ENCODE measurements around the gene CCT7. TPM values are rescaled to one million over a fixed set of nuclear protein-coding genes. Genes with fewer than 3 reads are reported as not detected.

Gene CCT7
- total RNA-seq, 1 donor from 2014 or later, result 446 TPM

DNA sequence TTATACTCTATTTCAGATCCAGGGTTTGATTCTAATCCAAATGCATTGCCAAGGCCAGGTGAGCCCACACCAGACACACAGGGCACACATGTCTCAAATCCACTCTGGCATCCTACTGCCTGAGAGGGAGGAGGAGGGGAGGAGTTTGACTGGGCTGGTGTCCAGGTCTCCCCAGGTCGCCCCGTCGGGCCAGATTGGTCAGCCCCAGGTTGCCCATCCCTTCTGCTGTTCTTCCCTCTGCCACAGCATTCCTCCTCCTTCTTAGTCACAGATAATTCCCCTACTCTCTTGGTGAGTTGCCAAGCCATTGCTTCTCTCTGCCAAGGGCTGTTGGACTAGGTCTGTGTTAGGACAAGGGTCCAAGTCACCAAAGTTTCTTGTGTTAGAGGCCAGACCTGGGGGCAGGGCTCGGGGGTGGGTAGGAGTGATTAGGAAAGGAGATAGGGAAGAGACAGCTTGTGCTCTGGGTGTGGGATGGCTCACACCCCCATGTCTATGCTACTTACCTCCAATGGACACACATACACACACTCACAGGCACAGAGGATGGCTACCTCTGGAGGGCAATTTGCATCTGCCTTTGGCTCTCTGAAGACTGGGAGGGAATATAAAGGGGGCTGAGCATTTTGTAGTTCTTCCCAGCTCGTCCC, 61.8 kb downstream of the CCT7 start:
- Mint-ChIP-seq H3K9me3 (no peaks in the 10 kb centered on the region), H3K4me3 (no peak overlapping the region), H3K27ac (ENCODE audit: unreplicated experiment) (no peak overlapping the region), H3K36me3 (ENCODE audit: low read depth) (no peaks in the 10 kb centered on the region), H3K4me1 (peaks cover 12% of the 10 kb centered on the region), H3K27me3 (ENCODE audit: low read depth) (peaks cover 96% of the 10 kb centered on the region)
- DNase-seq (ENCODE audit: low read depth, low spot score), result no peak
- TF ChIP-seq, protein P1, sequence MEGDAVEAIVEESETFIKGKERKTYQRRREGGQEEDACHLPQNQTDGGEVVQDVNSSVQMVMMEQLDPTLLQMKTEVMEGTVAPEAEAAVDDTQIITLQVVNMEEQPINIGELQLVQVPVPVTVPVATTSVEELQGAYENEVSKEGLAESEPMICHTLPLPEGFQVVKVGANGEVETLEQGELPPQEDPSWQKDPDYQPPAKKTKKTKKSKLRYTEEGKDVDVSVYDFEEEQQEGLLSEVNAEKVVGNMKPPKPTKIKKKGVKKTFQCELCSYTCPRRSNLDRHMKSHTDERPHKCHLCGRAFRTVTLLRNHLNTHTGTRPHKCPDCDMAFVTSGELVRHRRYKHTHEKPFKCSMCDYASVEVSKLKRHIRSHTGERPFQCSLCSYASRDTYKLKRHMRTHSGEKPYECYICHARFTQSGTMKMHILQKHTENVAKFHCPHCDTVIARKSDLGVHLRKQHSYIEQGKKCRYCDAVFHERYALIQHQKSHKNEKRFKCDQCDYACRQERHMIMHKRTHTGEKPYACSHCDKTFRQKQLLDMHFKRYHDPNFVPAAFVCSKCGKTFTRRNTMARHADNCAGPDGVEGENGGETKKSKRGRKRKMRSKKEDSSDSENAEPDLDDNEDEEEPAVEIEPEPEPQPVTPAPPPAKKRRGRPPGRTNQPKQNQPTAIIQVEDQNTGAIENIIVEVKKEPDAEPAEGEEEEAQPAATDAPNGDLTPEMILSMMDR (conservative IDR thresholded peaks at IDR 0.05), result no peak

DNA sequence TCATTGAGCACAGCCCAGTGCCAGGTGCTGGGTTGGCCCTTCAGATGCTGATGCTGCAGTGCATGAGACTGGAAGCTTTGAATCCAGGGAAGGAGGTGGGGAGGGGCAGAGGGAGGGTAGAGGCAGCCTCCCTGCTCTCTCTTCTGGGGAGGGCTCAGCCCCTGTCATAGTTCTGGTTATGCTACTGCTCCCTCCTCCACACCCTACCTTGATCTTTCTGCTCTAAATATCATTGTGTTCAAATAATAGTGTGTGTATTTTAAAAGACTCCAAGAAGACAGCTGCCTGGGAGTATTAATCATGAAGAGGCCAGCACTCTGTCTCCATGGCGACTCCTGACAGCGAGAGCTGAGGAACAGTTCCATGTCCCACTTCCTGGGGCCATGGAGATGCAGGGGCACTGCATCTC, 63.0 kb downstream of the CCT7 start:
- H3K27me3 Mint-ChIP-seq (ENCODE audit: low read depth), result peaks cover 96% of the 10 kb centered on the region
- DNase-seq (ENCODE audit: low read depth, low spot score), result no peak
- H3K4me3 Mint-ChIP-seq, result no peak overlapping the region
- H3K9me3 Mint-ChIP-seq, result no peaks in the 10 kb centered on the region
- TF ChIP-seq, protein P1 (conservative IDR thresholded peaks at IDR 0.05), result no peak
- H3K4me1 Mint-ChIP-seq, result peaks cover 5% of the 10 kb centered on the region
- H3K27ac Mint-ChIP-seq (ENCODE audit: unreplicated experiment), result no peak overlapping the region
- H3K36me3 Mint-ChIP-seq (ENCODE audit: low read depth), result no peaks in the 10 kb centered on the region

DNA sequence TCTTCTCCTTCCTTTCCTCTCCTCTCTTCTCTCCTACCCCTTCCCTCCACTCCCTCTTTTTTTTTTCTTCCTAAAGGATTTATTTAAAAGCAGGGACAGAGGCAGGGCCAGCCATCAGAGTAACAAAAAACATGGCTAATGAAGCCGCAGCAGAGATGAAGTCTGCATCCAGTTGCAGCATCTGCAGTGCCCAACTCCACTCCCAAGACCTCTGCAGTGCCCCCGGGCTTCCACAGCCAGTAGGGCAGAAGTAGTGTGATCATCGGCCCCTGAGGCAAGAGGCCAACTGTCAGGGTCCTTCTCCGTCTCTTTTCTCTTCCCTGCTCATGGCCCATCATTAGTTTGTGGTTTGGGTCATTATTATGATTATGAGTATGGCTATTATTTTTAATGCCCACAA, 63.5 kb downstream of the CCT7 start:
- Mint-ChIP-seq H3K9me3 (no peaks in the 10 kb centered on the region), H3K4me1 (peaks cover 5% of the 10 kb centered on the region), H3K27me3 (ENCODE audit: low read depth) (peaks cover 96% of the 10 kb centered on the region), H3K4me3 (no peak overlapping the region), H3K27ac (ENCODE audit: unreplicated experiment) (no peak overlapping the region), H3K36me3 (ENCODE audit: low read depth) (no peaks in the 10 kb centered on the region)
- no peak for DNase-seq (ENCODE audit: low read depth, low spot score)
- TF ChIP-seq, protein P1 (conservative IDR thresholded peaks at IDR 0.05), result no peak

DNA sequence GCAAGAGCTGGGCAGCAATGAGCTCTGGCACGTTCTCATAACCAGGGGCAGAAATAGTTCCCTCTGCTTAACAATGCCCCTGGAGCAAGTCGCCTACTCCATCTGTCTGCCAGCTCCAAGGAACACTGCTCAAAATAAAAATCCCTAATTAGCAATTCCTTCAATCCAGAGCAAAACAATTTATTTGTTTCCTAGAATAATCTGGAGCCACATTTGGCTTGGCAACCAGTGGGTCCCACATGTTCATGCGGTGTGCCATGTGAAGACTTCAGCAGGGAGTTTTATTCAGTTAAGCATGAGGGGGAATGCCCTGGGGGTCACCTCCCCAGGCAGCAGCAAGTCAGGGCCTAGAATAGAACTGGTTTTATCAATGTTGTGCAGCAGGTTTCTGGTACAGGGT, 66.8 kb downstream of the CCT7 start:
- H3K36me3 Mint-ChIP-seq (ENCODE audit: low read depth), result no peaks in the 10 kb centered on the region
- H3K4me3 Mint-ChIP-seq, result no peak overlapping the region
- TF ChIP-seq, protein P1 (conservative IDR thresholded peaks at IDR 0.05), result no peak
- H3K9me3 Mint-ChIP-seq, result no peaks in the 10 kb centered on the region
- peaks cover 5% of the 10 kb centered on the region for H3K4me1 Mint-ChIP-seq
- no peak for DNase-seq (ENCODE audit: low read depth, low spot score)
- peaks cover 97% of the 10 kb centered on the region for H3K27me3 Mint-ChIP-seq (ENCODE audit: low read depth)
- no peak overlapping the region for H3K27ac Mint-ChIP-seq (ENCODE audit: unreplicated experiment)

DNA sequence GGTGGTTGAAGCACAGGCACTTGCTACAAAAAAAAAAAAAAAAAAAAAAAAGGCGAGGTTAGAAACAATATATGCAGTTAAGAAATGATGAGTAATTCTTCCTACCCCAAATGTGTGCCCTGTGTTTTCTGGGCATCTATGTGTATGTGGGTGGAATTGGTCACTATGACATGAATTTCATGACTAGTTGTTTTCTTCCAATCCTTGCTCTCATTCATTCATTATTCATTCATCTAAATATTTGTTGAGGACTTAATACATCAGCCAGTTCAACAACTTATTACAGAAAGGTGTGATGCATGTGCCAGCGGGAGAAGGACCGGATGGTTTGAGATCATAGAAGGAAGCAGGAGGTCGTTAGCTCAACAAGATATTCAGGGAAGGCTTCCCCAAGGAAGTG, 67.5 kb downstream of the CCT7 start:
- no peaks in the 10 kb centered on the region for H3K9me3 Mint-ChIP-seq
- TF ChIP-seq, protein P1 (conservative IDR thresholded peaks at IDR 0.05), result no peak
- peaks cover 5% of the 10 kb centered on the region for H3K4me1 Mint-ChIP-seq
- no peak for DNase-seq (ENCODE audit: low read depth, low spot score)
- H3K27me3 Mint-ChIP-seq (ENCODE audit: low read depth), result peaks cover 95% of the 10 kb centered on the region
- no peak overlapping the region for H3K27ac Mint-ChIP-seq (ENCODE audit: unreplicated experiment)
- no peaks in the 10 kb centered on the region for H3K36me3 Mint-ChIP-seq (ENCODE audit: low read depth)
- no peak overlapping the region for H3K4me3 Mint-ChIP-seq

Other genes starting within 250 kb of the CCT7 start
- gene SFXN5, start 162.6 kb upstream of the CCT7 start, total RNA-seq, result 21.8 and 23.3 TPM in 2 replicates
- 6.7 and 10.1 TPM in 2 replicates for gene RAB11FIP5, start 121.4 kb upstream of the CCT7 start, total RNA-seq
- gene NOTO, start 31.7 kb upstream of the CCT7 start, total RNA-seq, result not detected in 2 replicates
- 33.7 and 33.9 TPM in 2 replicates for gene SMYD5, start 20.1 kb upstream of the CCT7 start, total RNA-seq
- gene PRADC1, start 1.1 kb upstream of the CCT7 start, total RNA-seq, result 11.4 and 11.7 TPM in 2 replicates
- 3.7 and 4.5 TPM in 2 replicates for gene FBXO41, start 50.2 kb downstream of the CCT7 start, total RNA-seq
- not detected in 2 replicates for gene EGR4, start 59.2 kb downstream of the CCT7 start, total RNA-seq
- 48.1 and 55.6 TPM in 2 replicates for gene ALMS1, start 151.5 kb downstream of the CCT7 start, total RNA-seq